Germinal center (tissue), 1 donor: ENCODE results near the gene MYO1D.

Experiments
- DNase-seq: peaks from one replicate; pipeline ENCODE4 v3.0.0; 2012; ENCODE audit warnings: mixed read lengths, low spot score

MYO1D gene

DNA sequence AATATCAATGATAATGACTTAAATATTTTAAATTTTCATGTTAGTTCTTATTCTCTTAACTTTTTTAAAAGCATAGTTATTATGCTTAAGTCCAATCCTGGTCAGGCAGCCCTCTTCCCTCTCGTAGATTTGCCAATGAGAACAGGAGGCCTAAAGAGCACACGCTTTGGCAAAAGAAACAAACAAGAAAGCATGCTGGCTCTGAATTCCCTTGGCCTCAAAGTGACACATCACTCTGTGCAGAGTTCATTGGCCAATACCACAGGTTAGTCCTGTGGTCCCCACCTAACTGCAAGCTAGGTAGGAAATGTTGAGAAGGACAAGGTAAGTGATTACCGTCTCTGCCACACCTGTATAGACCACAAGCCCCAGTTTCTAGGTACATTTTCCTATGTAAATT, 61.5 kb downstream of the MYO1D start:
- no peak for DNase-seq

DNA sequence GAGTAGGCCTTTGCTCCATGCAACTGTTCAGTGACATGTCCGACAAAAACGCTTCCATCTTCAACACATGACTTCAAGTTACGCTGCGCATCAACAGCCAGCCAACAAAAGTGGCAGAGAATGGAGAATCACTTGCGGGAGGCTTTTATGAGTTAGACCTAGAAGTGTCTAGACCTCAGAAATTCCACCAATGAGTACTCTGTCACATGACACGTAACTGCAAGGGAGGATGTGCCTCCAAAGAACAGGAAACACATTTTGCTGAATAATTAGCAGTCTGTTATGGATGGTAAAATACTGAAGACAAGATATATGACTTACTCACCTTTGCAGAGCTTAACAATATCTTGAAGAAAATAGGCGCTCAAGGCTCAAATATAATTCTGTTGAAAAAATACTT, 62.1 kb downstream of the MYO1D start:
- DNase-seq, result no peak

DNA sequence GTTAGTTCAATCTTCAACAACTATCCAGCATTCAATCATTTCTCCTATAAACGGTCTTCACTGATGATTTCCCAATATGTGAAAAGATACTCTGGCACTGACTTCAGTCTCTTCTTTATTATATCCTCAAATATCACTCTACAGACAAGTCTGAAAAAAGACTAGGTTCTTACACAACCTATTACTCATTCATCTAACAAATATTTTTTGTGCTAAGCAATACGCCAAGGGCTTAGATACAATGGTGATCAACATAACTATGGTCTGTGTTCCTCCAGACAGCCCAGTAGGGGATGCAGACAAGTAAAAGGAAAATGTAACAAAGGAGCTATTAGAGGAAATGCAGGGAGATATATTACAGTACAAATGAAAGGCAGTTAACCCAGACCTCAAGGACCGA, 63.9 kb downstream of the MYO1D start:
- no peak for DNase-seq

DNA sequence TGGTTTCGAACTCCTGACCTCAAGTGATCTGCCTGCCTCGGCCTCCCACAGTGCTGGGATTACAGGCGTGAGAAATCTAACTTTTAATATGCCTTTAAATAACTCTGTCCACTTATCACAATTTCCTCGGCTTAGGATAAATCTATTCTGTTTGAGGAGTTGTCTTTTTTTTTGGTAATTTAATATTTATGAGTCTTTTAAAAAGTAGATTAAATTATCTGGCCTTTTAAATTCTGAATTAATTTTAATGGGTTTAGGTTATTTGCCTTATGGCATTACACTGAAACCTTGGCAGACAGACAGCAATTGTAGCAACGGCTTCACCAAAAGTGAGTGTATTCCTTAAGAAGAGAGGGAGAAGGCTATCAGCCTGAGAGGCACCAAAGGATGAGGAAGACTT, 66.2 kb downstream of the MYO1D start:
- DNase-seq, result no peak

DNA sequence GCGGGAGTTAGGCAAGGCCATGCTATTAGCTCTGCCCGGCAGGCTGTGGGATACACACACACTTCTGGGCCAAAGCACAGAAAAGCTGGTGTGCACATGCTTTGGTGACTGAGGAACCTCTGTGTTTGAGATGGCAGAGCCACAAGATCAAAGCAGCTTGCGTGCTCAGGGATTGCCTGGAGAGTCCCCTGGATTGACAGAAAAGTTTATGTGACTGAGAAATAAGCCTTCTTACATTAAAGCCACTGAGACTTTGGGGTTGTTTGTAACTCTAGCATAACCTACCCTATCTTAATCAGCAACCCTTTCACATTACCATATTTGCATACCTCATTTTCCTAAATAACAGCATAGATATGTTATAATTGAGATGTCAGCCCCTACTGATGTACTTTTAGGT, 69.3 kb downstream of the MYO1D start:
- no peak for DNase-seq

DNA sequence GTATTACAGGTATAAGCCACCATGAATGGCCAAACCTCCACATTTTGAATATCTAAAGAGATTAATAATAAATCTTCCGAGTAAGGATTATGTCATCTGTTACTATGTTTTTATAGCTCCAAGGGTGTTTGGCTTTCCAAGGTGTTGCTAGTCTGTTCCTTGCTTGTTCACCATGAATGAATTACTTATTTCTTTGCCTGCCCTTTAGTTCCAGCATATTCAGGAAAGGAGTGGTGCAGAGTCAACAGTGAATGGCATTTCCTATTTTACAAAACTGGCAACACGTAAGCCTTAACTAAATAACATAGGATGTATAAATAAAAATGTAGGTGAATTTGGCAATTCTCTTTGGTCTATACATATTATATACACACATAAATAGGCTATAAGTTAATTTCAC, 70.3 kb downstream of the MYO1D start:
- no peak for DNase-seq

DNA sequence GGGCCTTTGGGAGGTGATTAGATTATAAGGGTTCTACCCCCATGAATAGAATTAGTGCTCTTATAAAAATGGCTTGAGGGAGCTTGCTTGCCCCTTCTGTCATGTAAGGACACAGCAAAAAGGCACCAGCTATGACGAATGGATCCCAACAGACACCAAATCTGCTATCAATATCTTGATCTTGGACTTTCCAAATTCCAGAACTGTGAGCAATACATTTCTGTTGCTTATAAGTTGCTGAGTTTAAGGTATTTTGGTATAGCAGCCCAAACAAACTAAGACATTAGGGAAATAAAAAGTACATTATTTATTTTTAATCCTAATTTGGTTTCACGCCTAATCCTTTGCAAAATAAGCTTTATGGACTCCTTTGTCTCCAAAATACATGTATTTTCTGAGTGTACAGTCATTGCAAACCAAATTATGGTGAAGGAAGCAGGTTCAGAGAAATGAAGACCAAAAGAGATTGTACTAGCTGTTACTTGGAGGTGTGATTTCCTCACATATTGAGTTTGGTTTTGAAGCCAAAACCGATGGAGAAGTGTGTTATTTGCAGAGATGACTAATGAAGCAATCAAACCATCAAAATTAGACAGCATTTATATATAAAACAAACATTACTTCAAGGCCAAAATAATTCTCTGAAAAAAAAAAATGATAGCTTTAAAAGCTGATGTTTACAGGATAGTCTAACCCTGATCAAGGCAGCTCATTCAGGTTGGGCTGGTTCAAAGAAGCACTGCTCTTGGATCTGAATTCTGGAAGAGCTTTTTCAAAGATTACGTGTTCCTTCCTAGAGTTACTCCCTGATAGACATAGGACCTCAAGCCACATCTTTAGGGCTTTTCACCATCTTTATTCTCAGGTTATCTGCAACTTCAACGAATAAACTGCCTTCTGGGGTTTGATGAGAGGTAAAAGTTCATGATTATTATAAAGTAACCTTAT, 71.6 kb downstream of the MYO1D start:
- DNase-seq, result no peak

DNA sequence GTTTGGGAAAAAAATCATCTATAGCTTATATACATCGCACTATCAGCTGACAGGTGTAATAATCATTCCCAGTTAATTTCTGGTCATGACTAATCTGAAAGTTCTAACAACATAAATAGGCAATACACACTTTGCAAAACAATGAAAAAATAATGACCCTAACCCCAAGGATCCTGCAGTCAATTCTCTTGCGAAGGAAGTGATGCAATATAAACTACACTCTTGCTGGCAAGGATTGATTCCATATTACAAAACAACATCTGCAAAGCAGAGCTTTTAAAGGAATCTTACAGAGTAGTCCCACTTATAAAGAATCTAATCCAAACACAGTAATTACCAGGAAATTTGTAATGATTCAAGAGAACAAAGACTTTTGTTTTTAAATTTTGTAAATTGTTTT, 73.4 kb downstream of the MYO1D start:
- no peak for DNase-seq

DNA sequence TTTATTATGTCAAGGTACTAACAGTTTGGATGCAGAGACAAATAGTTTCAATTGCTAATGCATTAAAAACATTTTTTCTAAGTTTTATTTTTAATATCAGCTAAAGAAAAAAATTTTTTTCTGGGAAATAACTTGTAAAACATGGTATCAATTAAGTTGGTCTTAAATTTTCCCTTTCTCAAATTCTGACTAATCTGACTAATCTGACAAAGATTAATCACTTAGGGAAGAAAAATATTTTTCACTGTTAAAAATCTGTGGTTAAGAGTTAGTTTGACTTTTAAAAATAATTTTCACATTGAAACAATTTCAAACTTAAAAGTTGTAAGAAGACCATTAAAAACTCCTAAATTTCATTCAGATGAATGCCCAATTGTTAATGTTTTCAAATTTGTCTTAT, 74.6 kb downstream of the MYO1D start:
- no peak for DNase-seq

DNA sequence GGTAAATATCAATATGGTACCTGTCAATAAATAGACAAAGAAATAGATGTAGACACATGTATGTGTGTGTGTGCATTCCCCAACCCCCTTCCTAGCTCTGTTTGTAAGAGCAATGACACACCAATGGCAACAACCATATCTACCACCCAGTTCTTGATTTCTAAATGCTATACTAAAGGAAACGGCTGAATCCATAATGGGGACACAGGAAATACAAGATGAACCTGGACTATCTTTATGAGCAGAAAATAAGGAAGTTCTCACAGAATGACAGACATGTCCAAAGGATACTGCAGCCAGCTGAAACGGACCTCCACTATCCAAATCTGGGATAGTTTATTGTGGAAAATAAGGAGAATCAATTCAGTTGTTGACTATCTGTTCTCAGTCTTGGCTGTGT, 75.3 kb downstream of the MYO1D start:
- DNase-seq, result no peak

DNA sequence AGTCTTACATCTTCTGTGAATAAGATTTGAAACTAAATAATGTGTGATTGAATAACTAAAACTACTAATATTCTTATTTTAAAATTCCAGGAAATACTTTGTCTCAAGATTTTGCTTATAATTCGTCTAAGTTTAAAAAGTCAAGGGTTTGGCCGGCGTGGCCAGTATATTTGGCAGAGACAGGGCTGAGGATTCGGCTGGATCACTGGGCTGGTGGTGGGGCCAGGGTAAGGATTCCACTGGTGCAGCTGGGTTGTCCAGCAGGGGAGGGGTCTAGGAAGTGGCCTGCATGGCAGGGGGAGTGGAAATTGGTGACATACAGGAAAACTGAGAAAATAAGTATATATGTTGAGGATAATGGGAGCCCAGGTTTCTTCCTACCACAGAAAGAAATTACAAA, 75.7 kb downstream of the MYO1D start:
- no peak for DNase-seq

DNA sequence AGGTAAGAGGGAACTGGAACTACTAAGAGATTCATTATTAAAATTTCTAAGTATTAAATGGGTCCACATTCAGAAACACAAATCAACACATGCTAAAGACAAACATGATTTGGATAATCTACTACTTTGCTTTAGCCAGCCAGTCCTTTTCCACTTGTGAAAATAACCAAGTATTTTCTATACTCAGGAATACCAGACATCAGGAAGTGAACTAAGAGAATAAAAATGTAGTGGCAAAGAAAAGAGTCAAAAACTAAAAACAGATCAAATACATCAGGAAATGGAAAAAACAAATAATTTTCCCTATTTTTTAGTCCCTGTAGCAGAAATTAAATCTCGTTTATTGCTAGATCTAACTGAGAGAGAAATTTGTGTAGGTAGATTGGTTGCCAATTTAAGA, 78.0 kb downstream of the MYO1D start:
- no peak for DNase-seq

DNA sequence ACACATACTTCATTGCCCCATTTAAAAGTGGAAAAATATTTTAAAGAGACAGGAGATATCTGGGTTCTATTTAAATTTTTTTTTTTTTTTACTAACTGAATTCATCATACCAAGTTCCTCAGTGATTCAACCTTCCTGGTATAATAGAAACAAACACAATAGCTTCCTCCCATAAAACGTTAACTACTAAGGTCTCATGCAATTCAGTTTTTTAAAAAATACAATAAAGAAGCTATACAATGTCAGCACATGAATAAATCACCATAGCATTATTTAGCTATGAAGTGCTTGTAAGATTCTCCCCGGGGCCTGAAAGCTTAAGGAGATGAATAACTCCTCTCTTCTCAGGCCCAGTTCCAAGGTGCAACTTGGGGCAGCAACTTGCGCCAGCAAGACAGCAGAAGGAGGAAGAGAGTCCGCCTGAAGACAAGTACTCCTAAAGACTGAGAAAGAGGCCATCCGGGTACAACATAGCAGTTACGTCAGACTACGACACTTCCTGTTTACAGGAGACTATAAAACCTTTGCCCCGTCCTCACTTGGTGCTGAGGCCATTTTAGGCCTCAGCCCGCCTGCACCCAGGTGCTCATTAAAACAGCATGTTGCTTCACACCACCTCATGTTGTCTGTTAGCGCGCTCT, 81.5 kb downstream of the MYO1D start:
- no peak for DNase-seq

DNA sequence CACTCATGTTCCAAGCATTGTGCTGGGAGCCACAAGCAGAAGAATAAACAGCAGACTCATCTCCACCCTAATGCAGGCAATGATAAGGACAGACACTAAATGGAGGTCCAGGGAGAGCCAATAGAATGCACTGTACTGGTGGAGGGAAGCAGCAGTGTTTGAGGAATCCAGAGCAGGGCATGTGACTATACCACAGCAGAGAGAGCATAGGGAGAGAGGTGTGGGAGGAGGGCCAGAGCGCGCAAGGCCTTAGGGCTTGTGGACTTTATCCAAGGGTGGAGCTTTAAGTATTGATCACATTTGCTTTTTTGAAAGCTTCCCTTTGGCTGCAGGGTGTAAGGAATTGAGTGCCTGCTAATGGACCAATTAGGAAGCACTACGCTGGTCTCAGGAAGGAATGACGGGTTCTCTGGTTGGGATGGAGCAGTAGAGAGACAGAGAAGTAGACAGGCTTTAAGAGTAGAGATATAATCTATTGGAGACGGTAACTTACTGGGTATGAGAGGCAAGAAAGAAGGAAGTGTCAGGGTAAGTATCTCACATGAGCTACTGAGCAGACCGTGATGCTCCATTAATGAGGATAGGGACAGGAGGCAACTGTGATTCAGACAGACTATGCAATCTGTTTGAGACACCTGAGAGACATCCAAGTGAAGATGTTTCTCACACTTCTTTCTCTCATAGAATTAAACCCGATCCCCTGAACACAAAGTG, 82.2 kb downstream of the MYO1D start:
- DNase-seq, result no peak

DNA sequence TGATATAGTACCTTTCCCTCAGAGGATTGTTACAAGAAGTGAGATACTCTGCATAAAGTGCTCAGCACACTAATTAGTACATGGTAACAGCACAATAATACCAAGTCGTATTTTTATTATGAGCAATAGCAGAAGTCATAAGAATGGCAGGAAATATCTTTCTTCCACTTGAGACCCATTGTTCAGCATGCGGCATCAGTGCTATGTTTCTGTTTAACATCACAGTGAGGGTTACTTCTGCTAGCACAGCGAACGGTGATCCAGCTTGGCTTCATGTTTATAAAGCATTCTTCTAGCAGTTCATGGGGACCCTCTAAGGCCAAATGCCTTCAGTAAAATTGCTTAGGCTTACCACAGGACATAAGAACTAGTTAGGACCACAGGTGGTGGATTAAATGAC, 83.1 kb downstream of the MYO1D start:
- no peak for DNase-seq

DNA sequence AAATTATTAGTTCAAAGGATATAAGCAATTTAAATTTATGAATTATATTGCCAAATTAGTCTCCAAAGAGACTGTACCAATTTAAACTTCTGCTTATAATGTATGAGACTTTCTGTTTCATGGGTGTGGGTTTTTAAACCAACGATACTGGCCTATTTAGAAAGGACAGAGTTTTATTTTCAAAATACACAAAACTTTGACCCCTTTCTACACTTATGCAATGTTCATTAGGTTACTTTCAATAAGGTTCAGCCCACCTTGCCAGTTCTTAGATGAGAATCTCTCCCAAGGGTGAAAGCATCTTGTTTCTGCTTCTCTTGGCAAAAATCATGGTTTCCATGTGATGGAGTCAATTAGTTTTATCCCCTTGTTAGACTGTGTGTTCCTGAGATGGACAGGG, 84.7 kb downstream of the MYO1D start:
- DNase-seq, result no peak

DNA sequence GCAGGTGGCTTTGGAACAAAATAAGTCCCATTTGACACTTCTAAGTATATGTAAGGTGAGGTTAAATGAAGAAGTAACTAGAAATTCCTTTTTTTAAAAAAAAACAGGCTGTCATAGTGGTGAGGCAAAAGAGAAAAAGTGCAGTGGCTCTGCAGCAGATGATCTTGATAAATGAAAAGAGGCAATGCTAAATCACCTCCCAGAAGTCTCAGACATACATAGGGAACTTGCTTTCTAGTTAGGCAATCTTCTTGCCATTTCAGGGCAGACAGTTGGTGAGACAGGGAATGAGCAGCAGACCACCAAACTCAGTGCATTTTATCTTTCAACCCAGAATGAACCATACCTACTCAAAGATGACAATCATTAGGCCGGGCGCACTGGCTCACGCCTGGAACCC, 90.8 kb downstream of the MYO1D start:
- no peak for DNase-seq

DNA sequence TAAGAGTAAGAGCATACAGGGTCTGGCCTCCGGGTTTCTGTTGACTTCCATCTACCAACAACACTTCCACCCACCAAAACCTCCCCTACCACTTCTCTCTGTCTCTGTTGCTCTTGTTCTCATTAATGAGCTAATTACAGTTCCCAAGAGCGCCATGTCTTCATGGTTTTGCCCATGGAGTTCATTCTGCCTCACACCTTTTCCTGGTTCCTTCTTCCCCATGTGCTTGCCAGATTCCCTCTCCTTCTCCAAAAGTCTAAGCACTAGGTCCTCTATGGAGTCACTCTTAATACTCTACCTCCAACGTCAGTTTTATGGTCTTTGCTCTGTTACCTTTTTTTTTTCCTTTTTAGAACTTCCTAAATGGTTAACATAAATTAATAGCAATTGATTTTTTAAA, 92.8 kb downstream of the MYO1D start:
- no peak for DNase-seq

DNA sequence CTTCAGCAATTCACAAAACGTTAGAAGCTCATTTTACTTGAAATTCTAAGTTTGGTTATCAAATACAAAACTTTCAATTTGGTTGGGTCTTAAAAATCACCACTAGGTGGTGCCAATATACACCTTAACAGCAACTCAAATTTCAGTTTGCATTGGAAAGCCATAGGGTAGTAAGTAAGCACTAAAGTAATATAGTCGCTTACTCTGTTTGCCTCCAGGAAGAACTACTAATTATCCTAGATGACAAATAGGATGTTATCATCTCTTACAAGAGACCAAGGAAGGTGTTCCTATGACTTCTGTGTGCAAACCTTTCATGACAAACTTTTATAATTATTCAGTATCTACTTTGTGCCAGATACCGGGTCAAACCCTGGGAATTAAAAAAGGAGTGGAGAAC, 93.3 kb downstream of the MYO1D start:
- DNase-seq, result peak; percentile 53

DNA sequence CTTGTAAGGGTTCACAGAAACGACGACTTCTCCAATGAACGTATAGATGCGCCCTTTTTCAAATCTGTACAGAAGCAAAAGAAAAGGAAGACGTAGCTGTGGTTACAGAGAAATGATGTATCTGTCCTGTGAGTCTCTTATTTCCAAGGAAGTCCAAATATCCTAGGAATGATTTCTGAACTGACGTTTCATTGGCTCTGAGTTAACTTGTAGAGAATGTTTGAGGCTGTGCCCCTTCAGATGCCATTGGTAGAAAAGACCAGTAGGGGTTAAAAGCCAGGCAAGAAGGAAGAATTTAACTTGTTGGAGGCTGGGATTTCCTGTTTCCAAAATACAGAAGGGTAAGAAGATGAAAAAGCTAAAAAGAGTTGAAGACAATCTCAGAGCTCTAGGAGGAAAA, 96.2 kb downstream of the MYO1D start:
- DNase-seq, result no peak

DNA sequence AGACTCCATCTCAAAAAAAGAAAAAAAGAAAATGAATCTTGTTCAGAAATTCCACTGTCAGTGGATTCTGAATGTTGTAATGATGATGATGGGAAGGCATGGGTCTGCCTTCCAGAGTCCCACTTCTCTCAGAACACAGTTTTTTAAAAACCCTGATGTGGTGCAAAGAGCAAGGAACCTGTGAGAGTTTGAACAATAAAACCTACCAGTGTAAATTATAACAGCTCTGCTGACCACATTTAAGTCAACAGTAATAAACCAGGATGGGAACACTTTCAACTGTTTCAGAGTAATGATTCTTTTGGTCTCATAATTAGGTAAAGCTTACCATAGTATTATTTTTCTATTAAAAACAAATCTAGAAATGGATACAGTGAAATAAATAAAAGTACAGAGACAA, 99.0 kb downstream of the MYO1D start:
- no peak for DNase-seq

DNA sequence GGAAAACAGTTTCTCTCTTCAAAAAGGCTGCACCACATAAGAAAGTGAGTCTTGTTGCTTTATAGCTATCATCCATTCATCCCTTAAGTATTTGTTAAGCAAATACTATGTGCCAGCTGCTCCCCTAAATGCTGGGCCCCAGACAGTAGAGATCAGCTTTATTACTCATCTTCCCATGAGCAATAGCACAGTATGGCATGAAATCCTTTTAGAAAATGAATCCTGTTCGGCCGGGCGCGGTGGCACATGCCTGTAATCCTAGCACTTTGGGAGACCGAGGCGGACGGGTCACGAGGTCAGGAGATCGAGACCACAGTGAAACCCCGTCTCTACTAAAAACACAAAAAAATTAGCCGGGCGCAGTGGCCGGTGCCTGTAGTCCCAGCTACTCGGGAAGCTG, 99.5 kb downstream of the MYO1D start:
- no peak for DNase-seq

DNA sequence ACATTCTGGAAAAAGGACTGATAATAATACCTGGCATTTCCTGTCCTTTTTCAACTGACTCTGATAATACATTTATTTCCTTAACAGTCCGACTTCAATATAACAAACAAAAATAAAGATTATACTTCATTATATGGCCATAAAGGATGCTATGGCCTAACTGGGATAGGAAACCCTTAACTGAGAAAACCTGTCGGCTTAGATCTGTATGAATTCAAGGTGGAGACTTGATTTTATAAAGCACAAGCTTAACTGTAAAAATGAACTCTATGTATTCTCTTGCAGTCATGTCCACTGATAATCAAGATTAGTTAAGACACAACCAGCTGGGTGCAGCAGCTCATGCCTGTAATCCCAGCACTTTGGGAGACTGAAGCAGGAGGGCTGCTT, 102.2 kb downstream of the MYO1D start:
- no peak for DNase-seq
